Measurements from ENCODE around the gene TBC1D22A. TPM values are rescaled to one million over a fixed set of nuclear protein-coding genes. Genes with fewer than 3 reads are reported as not detected.

Gene TBC1D22A
- total and polyA plus RNA-seq, 2 experiments from 2014 or later = 9.6 to 13.3 TPM

GRCh38 chr22:46756097-46756496, 6.4 kb upstream of the TBC1D22A start (continued):
- no peak for TF ChIP-seq ZNF462 (CRISPR knock-in tag; IDR thresholded peaks at IDR 0.05)

- peaks cover 15% of the 10 kb centered on the region for H3K79me2 ChIP-seq (replicated peaks; ENCODE audit: insufficient read depth)
- TF ChIP-seq EZH2phosphoT487 (IDR thresholded peaks at IDR 0.05; ENCODE audit: unreplicated experiment) (no peak), ETS1 (IDR thresholded peaks at IDR 0.05) (no peak), CTCF (conservative IDR thresholded peaks at IDR 0.05; ENCODE audit: low read depth in 2 of 2) (no peak), NANOG (IDR thresholded peaks at IDR 0.05; ENCODE audit: borderline replicate concordance) (no peak), STAT1 (IDR thresholded peaks at IDR 0.05; ENCODE audit: unreplicated experiment) (no peak), CREB1 (CRISPR knock-in tag; IDR thresholded peaks at IDR 0.05; ENCODE audit: low read depth) (no peak), ZNF114 (CRISPR knock-in tag; IDR thresholded peaks at IDR 0.05) (no peak), POLR2AphosphoS5 (IDR thresholded peaks at IDR 0.05; ENCODE audit: low read depth) (no peak), EZH2 (IDR thresholded peaks at IDR 0.05; ENCODE audit: low read depth, unreplicated experiment) (no peak)
Measured at GRCh38 chr22:46757104-46757503, 5.3 kb upstream of the TBC1D22A start.

More at GRCh38 chr22:46757104-46757503, 5.3 kb upstream of the TBC1D22A start:
- Histone ChIP-seq H2AFZ (no peak overlapping the region), H3K4me3 (no peak overlapping the region), H3K27me3 (ENCODE audit: insufficient read depth) (no peaks in the 10 kb centered on the region), H3K36me3 (ENCODE audit: insufficient read depth) (peaks cover 5% of the 10 kb centered on the region), H3K27ac (ENCODE audit: low read depth) (no peak overlapping the region), H3K4me2 (no peak overlapping the region), H3F3A (replicated peaks; ENCODE audit: low read depth) (peaks cover 14% of the 10 kb centered on the region; the same call in 1 of the 2 replicates), H3K4me1 (ENCODE audit: insufficient read depth) (peaks cover 4% of the 10 kb centered on the region; the same call in 1 of the 2 replicates), H4K20me1 (replicated peaks; ENCODE audit: insufficient read depth) (no peaks in the 10 kb centered on the region), H3K9me2 (ENCODE audit: insufficient read depth) (no peaks in the 10 kb centered on the region)
- no peak overlapping the region for H3K4me3 Mint-ChIP-seq
- H3K27ac Mint-ChIP-seq = no peak overlapping the region
- H3K9me3 Mint-ChIP-seq = peaks cover 43% of the 10 kb centered on the region
- H3K36me3 Mint-ChIP-seq (ENCODE audit: low read depth) = peaks cover 38% of the 10 kb centered on the region
- DNase-seq (ENCODE audit: low spot score) = no peak
- H3K4me1 Mint-ChIP-seq = peaks cover 5% of the 10 kb centered on the region; the same call in 2 of the 3 replicates
- peaks cover 14% of the 10 kb centered on the region for H3K27me3 Mint-ChIP-seq (ENCODE audit: insufficient read depth, low read depth, poor library complexity)
- no peak for ATAC-seq
